ENCODE results near the gene FTO.

Gene FTO

GRCh38 chr16:54090602-54091001, 386.6 kb downstream of the FTO start:
- DNase-seq (ENCODE audit: low spot score): no peak

- DNase-seq (ENCODE audit: low spot score): no peak
These were observed 389.3 kb downstream of the FTO start for GRCh38 chr16:54093281-54093680.

GRCh38 chr16:54094641-54095040, 390.7 kb downstream of the FTO start:
- DNase-seq (ENCODE audit: low spot score): no peak

GRCh38 chr16:54096607-54097006, 392.7 kb downstream of the FTO start:
- DNase-seq (ENCODE audit: low spot score): no peak

GRCh38 chr16:54097774-54098173, 393.8 kb downstream of the FTO start:
- DNase-seq (ENCODE audit: low spot score): no peak

GRCh38 chr16:54098247-54098646, 394.3 kb downstream of the FTO start:
- no peak for DNase-seq (ENCODE audit: low spot score)

- no peak for DNase-seq (ENCODE audit: low spot score)
These were observed 395.7 kb downstream of the FTO start for GRCh38 chr16:54099627-54100026.

GRCh38 chr16:54102888-54103866, 399.2 kb downstream of the FTO start:
- DNase-seq (ENCODE audit: low spot score): no peak

GRCh38 chr16:54106057-54106456, 402.1 kb downstream of the FTO start:
- no peak for DNase-seq (ENCODE audit: low spot score)

GRCh38 chr16:54107583-54108202, 403.7 kb downstream of the FTO start:
- no peak for DNase-seq (ENCODE audit: low spot score)

GRCh38 chr16:54110016-54110981, 406.3 kb downstream of the FTO start:
- DNase-seq (ENCODE audit: low spot score): no peak

- DNase-seq (ENCODE audit: low spot score): no peak
These were observed 408.7 kb downstream of the FTO start for GRCh38 chr16:54112451-54113206.

- DNase-seq (ENCODE audit: low spot score): no peak
These were observed 411.6 kb downstream of the FTO start for GRCh38 chr16:54115558-54115957.

- DNase-seq (ENCODE audit: low spot score): no peak
These were observed 412.2 kb downstream of the FTO start for GRCh38 chr16:54116124-54116655.

- peak; percentile 9 for DNase-seq (ENCODE audit: low spot score)
These were observed 414.9 kb downstream of the FTO start for GRCh38 chr16:54118846-54119245.

- no peak for DNase-seq (ENCODE audit: low spot score)
These were observed 417.0 kb downstream of the FTO start for GRCh38 chr16:54120846-54121480.

GRCh38 chr16:54121539-54122295, 417.8 kb downstream of the FTO start:
- DNase-seq (ENCODE audit: low spot score): no peak

- no peak for DNase-seq (ENCODE audit: low spot score)
These were observed 419.8 kb downstream of the FTO start for GRCh38 chr16:54123766-54124165.

GRCh38 chr16:54125751-54126655, 422.0 kb downstream of the FTO start:
- no peak for DNase-seq (ENCODE audit: low spot score)

Measured in AG08395 (cell line).